HG02840 (cell line): ENCODE results near the gene MEMO1.
"Not testable (repeated sequence)": the region's sequence is repeated elsewhere in the genome, so short reads cannot be mapped to it uniquely, and the experiment has no call there.

Experiments used
- ATAC-seq: cut with Tn5 transposase; IDR thresholded peaks from one replicate; pipeline ENCODE4 v1.9.1; 2021; ENCODE audit warnings: mild to moderate bottlenecking, moderate library complexity, moderate number of reproducible peaks; ENCODE audit not compliant: unreplicated experiment, low FRiP score

MEMO1 gene

GRCh38 chr2:31999438-31999837 lies 11.4 kb downstream of the MEMO1 start:
- no peak for ATAC-seq

GRCh38 chr2:31998731-31999383 lies 12.0 kb downstream of the MEMO1 start:
- ATAC-seq = no peak

DNA sequence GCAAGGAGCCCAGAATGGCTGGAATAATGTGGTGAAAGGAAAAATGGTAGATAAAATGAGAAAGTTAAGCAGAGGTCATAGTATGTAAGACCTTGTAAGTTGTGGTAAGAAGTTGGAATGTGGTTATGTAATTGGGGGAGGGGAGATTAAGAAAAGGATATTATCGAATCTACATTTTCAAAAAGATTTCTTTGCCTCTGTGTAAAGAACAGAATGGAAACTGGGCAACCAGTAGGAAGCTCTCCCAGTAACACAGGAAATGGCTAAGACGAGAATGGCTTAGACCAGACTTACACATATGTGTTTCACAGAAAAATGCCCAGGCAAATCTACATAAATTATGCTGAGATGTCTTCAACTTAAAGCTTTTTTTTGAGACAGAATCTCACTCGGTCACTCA lies 13.2 kb downstream of the MEMO1 start:
- ATAC-seq = no peak

DNA sequence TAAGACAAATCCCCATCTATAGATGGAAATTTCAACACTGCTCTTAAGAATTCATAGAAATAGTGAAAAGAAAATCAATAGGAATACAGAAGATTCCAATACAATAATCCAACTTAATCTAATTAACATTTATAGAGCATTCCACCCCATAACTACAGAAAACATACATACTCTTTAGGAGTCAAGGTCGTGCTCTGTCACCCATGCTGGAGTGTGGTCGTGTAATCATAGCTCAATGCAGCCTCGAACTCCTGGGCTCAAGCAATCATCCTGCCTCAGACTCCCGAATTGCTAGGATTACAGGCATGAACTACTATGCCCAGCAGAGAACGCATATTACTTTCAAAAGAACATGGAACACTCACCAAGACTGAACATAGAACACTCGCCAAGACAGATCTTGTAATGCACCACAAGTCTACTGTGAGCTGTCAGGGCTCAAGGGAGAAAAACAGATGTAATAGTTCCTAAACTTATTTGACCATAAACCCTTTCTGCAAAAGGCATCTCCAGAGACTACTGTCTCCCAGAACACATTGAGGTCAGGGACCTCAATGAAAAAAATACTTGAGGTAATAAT lies 14.1 kb downstream of the MEMO1 start:
- no peak for ATAC-seq

- no peak for ATAC-seq
Measured at GRCh38 chr2:31992934-31993333, 17.9 kb downstream of the MEMO1 start.

DNA sequence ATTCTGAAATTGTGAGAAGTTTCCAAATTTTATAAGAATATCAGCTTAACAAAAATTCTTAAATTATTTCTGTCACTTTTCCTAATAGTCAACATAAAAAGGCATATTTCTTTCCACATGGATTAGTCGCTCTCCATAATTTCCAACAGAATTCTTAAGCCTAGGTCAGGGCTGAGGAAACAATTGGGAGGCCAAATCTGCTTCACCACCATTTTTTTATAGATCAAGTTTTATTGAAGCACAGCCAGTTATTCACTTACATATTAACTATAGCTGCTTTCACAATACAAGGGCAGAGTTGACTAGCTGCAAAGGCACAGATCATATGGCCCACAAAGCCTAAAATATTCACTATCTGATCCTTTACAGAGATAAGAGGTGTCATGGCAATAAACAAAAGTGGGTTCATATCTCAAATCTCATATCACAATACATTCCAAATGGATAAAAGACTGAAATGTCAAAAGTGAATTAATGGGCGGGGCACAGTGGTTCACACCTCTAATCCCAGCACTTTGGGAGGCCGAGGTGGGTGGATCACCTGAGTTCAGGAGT lies 18.7 kb downstream of the MEMO1 start:
- ATAC-seq = no peak

DNA sequence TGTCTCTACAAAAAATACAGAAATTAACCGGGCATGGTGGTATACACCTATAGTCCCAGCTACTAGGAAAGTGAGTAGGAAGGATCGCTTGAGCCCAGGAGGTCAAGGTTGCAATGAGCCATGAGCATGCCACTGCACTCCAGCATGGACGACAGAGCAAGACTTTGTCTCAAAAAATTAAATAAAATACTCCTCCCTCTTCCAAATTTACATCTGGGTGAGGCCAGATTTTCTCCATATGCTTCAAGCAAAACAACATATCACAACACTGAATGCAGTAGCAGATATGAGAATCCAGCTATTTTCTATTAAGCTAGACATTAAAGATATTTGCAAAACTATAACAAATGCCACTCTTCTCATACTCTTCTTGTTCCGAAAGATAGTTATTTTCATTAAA lies 20.9 kb downstream of the MEMO1 start:
- ATAC-seq = no peak

GRCh38 chr2:31987454-31988220 lies 23.2 kb downstream of the MEMO1 start:
- no peak for ATAC-seq

GRCh38 chr2:31986906-31987305 lies 23.9 kb downstream of the MEMO1 start:
- no peak for ATAC-seq

- ATAC-seq = no peak
Measured at GRCh38 chr2:31983762-31984467, 26.9 kb downstream of the MEMO1 start.

- peak; percentile 99 for ATAC-seq
Measured at GRCh38 chr2:31980674-31981356, 30.0 kb downstream of the MEMO1 start.

DNA sequence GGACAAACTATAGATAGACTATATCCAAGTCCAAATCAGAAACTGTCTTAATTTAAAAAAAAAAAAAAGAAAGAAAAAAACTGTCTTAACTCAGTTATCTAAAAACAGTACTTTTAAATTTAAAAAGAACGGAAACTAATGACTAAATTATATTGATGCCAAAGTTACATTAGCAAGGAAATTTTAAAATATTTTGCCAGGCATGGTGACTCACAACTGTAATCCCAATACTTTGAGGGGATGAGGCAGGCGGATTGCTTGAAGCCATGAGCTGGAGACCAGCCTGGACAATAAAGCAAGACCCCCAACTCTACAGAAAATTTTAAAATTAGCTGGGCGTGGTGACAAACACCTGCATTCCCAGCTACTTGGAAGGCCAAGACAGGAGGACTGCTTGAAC lies 30.9 kb downstream of the MEMO1 start:
- no peak for ATAC-seq

DNA sequence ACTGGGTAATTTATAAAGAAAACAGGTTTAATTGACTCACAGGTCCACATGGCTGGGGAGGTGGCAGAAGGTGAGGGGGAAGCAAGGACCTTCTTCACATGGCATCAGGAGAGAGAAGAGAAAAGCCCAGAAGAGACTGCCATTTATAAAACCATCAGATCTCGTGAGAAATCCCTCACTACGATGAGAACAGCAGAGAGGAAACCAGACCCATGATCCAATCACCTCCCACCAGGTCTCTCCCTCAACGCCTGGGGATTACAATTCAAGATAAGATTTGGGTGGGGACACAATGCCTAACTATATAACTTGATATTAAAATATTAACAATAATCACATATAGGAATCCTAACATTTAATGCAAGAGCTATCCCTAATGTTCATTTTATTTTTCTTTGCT lies 31.8 kb downstream of the MEMO1 start:
- no peak for ATAC-seq

DNA sequence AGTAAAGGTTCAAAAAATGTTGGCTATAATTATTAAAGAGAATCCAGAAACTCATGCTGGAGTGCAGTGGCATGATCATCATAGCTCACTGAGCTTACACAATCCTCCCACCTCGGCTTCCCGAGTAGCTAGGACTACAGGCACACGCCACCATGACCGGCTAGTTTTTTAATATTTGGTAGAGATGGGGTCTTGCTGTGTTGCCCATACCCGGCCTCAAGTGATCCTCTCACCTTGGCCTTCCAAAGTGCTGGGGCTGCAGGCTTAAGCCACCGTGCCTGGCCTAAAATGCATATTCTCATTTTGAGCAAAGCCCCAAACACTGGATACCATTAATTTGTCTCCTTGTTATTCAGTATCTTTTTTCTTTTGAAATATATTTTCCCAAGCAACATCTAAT lies 32.4 kb downstream of the MEMO1 start:
- ATAC-seq = no peak

- ATAC-seq = no peak
Measured at GRCh38 chr2:31973665-31974064, 37.1 kb downstream of the MEMO1 start.

DNA sequence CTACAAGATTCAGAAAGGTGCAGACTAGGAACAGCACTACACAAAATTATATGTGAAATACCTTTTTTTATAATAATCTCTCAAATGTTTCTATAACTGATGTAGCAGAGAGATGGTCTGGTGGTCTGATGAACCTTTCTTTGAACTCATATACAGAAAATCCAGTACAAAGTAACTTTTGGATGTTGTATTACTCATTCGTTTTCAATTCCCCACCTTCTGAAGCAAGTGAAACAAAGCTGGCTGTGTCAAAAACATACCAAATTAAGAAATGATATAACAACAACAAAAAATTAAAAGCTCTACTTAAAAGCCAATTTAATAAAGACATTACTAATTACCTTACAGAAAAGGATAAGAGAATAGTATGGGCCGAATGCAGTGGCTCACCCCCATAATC lies 38.7 kb downstream of the MEMO1 start:
- no peak for ATAC-seq

DNA sequence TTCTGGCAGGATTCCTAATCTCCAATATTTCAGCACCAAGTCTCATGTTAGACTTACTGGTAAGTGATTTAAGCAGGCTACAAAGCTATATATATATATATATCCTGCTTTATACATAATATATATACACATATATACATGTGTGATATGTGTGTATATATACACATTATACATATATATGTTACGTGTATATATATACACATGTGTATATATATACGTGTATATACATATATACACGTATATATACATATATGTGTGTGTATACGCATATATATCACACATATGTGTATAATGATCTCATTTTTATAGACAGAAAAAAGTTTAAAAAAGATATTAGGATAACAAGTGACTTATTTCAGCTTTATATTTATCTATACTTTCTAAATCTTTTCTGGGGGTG lies 41.6 kb downstream of the MEMO1 start:
- no peak for ATAC-seq

- no peak for ATAC-seq
Measured at GRCh38 chr2:31967790-31968189, 43.0 kb downstream of the MEMO1 start.

DNA sequence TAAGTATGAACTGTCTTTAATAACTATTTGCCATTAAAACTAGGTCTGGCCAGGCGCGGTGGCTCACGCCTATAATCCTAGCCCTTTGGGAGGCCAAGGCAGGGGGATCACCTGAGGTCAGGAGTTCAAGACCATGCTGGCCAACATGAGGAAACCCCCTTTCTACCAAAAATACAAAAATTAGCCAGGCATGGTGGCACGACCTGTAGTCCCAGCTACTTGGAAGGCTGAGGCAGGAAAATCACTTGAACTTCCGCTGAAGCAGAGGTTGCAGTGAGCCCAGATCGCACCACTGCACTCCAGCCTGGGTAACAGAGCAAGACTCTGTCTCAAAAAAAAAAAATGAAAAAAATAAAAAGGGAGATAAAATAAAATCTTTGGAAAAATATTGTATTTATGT lies 44.4 kb downstream of the MEMO1 start:
- not testable (repeated sequence) for ATAC-seq

GRCh38 chr2:31965094-31965493 lies 45.7 kb downstream of the MEMO1 start:
- ATAC-seq = no peak
